Measurements from ENCODE around the gene CACNG4.

Gene CACNG4

GRCh38 chr17:66929591-66929990, 34.9 kb upstream of the CACNG4 start:
- TF ChIP-seq CTCF (IDR thresholded peaks at IDR 0.05), result no peak
- Histone ChIP-seq H3K9ac (no peak overlapping the region), H3K27me3 (ENCODE audit: control insufficient read depth, insufficient read depth, low read length) (no peaks in the 10 kb centered on the region), H3K79me2 (no peaks in the 10 kb centered on the region), H3K27ac (no peak overlapping the region), H3K36me3 (ENCODE audit: control insufficient read depth, insufficient read depth, low read length) (no peaks in the 10 kb centered on the region), H3K4me3 (ENCODE audit: low read depth, low read length) (no peak overlapping the region), H2AFZ (no peak overlapping the region), H3K4me1 (no peaks in the 10 kb centered on the region), H3K4me2 (ENCODE audit: low read length) (no peak overlapping the region), H3K9me3 (ENCODE audit: control insufficient read depth, low read length) (no peaks in the 10 kb centered on the region)

- no peaks in the 10 kb centered on the region for H3K79me2 ChIP-seq
- no peak overlapping the region for H2AFZ ChIP-seq
- H3K9ac ChIP-seq, result no peak overlapping the region
- no peaks in the 10 kb centered on the region for H3K9me3 ChIP-seq (ENCODE audit: control insufficient read depth, low read length)
- H3K36me3 ChIP-seq (ENCODE audit: control insufficient read depth, insufficient read depth, low read length), result no peaks in the 10 kb centered on the region
- TF ChIP-seq CTCF (IDR thresholded peaks at IDR 0.05), result no peak
- H3K27ac ChIP-seq, result no peak overlapping the region
- no peaks in the 10 kb centered on the region for H3K4me1 ChIP-seq
- H3K27me3 ChIP-seq (ENCODE audit: control insufficient read depth, insufficient read depth, low read length), result no peaks in the 10 kb centered on the region
- H3K4me3 ChIP-seq (ENCODE audit: low read depth, low read length), result no peak overlapping the region
- H3K4me2 ChIP-seq (ENCODE audit: low read length), result no peak overlapping the region
These were observed 33.6 kb upstream of the CACNG4 start for GRCh38 chr17:66930933-66931332.

GRCh38 chr17:66932311-66932710, 32.2 kb upstream of the CACNG4 start:
- Histone ChIP-seq H3K79me2 (no peaks in the 10 kb centered on the region), H2AFZ (no peak overlapping the region), H3K4me1 (no peaks in the 10 kb centered on the region), H3K36me3 (ENCODE audit: control insufficient read depth, insufficient read depth, low read length) (no peaks in the 10 kb centered on the region), H3K27ac (no peak overlapping the region), H3K4me2 (ENCODE audit: low read length) (no peak overlapping the region), H3K27me3 (ENCODE audit: control insufficient read depth, insufficient read depth, low read length) (no peaks in the 10 kb centered on the region), H3K9me3 (ENCODE audit: control insufficient read depth, low read length) (no peaks in the 10 kb centered on the region), H3K9ac (no peak overlapping the region), H3K4me3 (ENCODE audit: low read depth, low read length) (no peak overlapping the region)
- TF ChIP-seq CTCF (IDR thresholded peaks at IDR 0.05), result no peak

GRCh38 chr17:66934040-66934439, 30.5 kb upstream of the CACNG4 start:
- Histone ChIP-seq H3K79me2 (no peaks in the 10 kb centered on the region), H3K36me3 (ENCODE audit: control insufficient read depth, insufficient read depth, low read length) (no peaks in the 10 kb centered on the region), H3K27ac (no peak overlapping the region), H3K4me1 (no peaks in the 10 kb centered on the region), H3K9me3 (ENCODE audit: control insufficient read depth, low read length) (no peaks in the 10 kb centered on the region), H2AFZ (no peak overlapping the region), H3K4me2 (ENCODE audit: low read length) (no peak overlapping the region), H3K9ac (no peak overlapping the region), H3K4me3 (ENCODE audit: low read depth, low read length) (no peak overlapping the region), H3K27me3 (ENCODE audit: control insufficient read depth, insufficient read depth, low read length) (no peaks in the 10 kb centered on the region)
- no peak for TF ChIP-seq CTCF (IDR thresholded peaks at IDR 0.05)

- no peak overlapping the region for H3K9ac ChIP-seq
These were observed 28.8 kb upstream of the CACNG4 start for GRCh38 chr17:66935717-66936116.

More at GRCh38 chr17:66935717-66936116, 28.8 kb upstream of the CACNG4 start:
- no peak for TF ChIP-seq CTCF (IDR thresholded peaks at IDR 0.05)
- Histone ChIP-seq H3K4me1 (no peaks in the 10 kb centered on the region), H3K79me2 (no peaks in the 10 kb centered on the region), H3K9me3 (ENCODE audit: control insufficient read depth, low read length) (no peaks in the 10 kb centered on the region), H3K36me3 (ENCODE audit: control insufficient read depth, insufficient read depth, low read length) (no peaks in the 10 kb centered on the region), H2AFZ (no peak overlapping the region), H3K4me2 (ENCODE audit: low read length) (no peak overlapping the region), H3K27me3 (ENCODE audit: control insufficient read depth, insufficient read depth, low read length) (no peaks in the 10 kb centered on the region), H3K4me3 (ENCODE audit: low read depth, low read length) (no peak overlapping the region), H3K27ac (no peak overlapping the region)

Data from parathyroid adenoma (tissue), 2 donors.